Measurements from ENCODE around the gene MAFB.

Gene MAFB

GRCh38 chr20:40717343-40717865, 28.4 kb upstream of the MAFB start:
- Mint-ChIP-seq H3K4me3 (no peak overlapping the region), H3K27ac (no peak overlapping the region), H3K9me3 (no peaks in the 10 kb centered on the region), H3K27me3 (ENCODE audit: low read depth, poor library complexity) (peaks cover 26% of the 10 kb centered on the region), H3K36me3 (ENCODE audit: low read depth) (no peaks in the 10 kb centered on the region), H3K4me1 (peaks cover 37% of the 10 kb centered on the region)
- TF ChIP-seq, protein P1, sequence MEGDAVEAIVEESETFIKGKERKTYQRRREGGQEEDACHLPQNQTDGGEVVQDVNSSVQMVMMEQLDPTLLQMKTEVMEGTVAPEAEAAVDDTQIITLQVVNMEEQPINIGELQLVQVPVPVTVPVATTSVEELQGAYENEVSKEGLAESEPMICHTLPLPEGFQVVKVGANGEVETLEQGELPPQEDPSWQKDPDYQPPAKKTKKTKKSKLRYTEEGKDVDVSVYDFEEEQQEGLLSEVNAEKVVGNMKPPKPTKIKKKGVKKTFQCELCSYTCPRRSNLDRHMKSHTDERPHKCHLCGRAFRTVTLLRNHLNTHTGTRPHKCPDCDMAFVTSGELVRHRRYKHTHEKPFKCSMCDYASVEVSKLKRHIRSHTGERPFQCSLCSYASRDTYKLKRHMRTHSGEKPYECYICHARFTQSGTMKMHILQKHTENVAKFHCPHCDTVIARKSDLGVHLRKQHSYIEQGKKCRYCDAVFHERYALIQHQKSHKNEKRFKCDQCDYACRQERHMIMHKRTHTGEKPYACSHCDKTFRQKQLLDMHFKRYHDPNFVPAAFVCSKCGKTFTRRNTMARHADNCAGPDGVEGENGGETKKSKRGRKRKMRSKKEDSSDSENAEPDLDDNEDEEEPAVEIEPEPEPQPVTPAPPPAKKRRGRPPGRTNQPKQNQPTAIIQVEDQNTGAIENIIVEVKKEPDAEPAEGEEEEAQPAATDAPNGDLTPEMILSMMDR (IDR thresholded peaks at IDR 0.05), result no peak
- no peak for DNase-seq

DNA sequence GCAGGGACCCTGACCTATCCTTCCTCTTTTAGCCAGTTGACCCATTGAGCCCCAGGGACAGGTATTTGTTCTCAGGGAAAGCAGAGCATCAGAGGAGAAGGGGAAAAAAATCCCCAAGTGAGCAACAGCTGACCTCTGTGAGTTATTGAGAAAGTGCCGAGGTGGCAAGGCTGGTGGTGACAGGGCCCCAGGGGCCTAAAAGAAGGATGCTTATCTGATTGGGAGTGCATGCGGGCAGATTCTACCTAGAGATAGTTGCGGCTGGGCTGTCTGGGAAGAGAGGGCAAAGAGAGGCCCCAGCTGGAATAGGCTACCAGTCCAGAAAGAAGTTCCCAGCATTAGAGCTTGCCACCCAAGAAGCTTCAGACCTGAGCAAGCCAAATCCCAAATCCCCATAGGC, 26.5 kb upstream of the MAFB start:
- no peak for DNase-seq
- peaks cover 26% of the 10 kb centered on the region for H3K27me3 Mint-ChIP-seq (ENCODE audit: low read depth, poor library complexity)

DNA sequence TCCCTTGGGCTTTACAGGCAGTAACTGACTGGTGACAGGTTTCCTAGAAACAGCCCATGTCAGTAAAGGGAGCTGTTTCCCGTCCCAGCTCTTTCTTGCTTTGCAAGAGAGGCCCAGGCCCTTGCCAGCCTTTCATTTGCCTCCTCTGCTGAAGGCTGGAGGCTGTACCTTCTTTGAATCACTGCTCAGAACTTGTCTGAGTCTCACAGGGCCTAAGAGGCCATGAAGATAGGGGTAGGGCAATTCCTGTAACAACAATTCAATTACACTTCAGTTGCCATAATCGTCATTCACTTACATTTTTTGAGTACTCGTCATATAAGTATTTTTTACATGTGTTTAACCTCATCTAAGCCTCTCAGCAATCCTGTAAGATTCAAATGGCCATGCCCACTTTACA, 25.9 kb upstream of the MAFB start:
- peaks cover 55% of the 10 kb centered on the region for H3K4me1 Mint-ChIP-seq

More for the DNA sequence above, 26.5 kb upstream of the MAFB start:
- TF ChIP-seq, protein P1 (IDR thresholded peaks at IDR 0.05), result no peak
- Mint-ChIP-seq H3K9me3 (no peaks in the 10 kb centered on the region), H3K4me1 (peaks cover 54% of the 10 kb centered on the region), H3K27ac (no peak overlapping the region), H3K4me3 (no peak overlapping the region), H3K36me3 (ENCODE audit: low read depth) (no peaks in the 10 kb centered on the region)

GRCh38 chr20:40714109-40714508, 25.1 kb upstream of the MAFB start:
- Mint-ChIP-seq H3K4me1 (peaks cover 55% of the 10 kb centered on the region), H3K9me3 (no peaks in the 10 kb centered on the region), H3K27me3 (ENCODE audit: low read depth, poor library complexity) (peaks cover 23% of the 10 kb centered on the region), H3K4me3 (no peak overlapping the region), H3K36me3 (ENCODE audit: low read depth) (no peaks in the 10 kb centered on the region), H3K27ac (no peak overlapping the region)
- TF ChIP-seq, protein P1 (IDR thresholded peaks at IDR 0.05), result no peak
- DNase-seq, result no peak

More for the DNA sequence above, 25.9 kb upstream of the MAFB start:
- TF ChIP-seq, protein P1 (IDR thresholded peaks at IDR 0.05), result no peak
- Mint-ChIP-seq H3K4me3 (no peak overlapping the region), H3K36me3 (ENCODE audit: low read depth) (no peaks in the 10 kb centered on the region), H3K27me3 (ENCODE audit: low read depth, poor library complexity) (peaks cover 26% of the 10 kb centered on the region), H3K27ac (no peak overlapping the region), H3K9me3 (no peaks in the 10 kb centered on the region)
- DNase-seq, result no peak

DNA sequence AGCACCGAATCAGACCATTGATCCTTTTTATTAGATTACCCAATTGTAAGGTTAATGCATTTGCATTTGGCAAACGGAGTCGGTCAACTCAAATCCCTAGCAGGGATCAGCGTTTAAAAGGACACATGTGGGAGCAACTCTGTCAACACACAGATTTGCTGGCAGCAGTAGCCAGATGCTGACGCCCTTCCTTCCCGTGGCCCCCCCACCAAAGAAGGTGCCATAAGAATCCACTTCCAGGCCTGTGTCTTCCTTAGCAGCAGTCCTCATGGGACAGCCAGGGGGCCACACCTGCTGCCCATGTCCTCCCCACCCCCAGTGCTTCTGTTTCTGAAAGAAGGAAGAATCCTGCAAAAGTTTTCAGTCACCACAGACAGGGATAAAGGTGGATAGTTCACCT, 24.5 kb upstream of the MAFB start:
- Mint-ChIP-seq H3K4me1 (peaks cover 51% of the 10 kb centered on the region), H3K27ac (no peak overlapping the region), H3K9me3 (no peaks in the 10 kb centered on the region), H3K4me3 (no peak overlapping the region), H3K27me3 (ENCODE audit: low read depth, poor library complexity) (peaks cover 25% of the 10 kb centered on the region), H3K36me3 (ENCODE audit: low read depth) (no peaks in the 10 kb centered on the region)
- DNase-seq, result no peak
- TF ChIP-seq, protein P1 (IDR thresholded peaks at IDR 0.05), result no peak

- TF ChIP-seq, protein P1 (IDR thresholded peaks at IDR 0.05), result no peak
- Mint-ChIP-seq H3K27me3 (ENCODE audit: low read depth, poor library complexity) (peaks cover 15% of the 10 kb centered on the region), H3K9me3 (no peaks in the 10 kb centered on the region), H3K36me3 (ENCODE audit: low read depth) (no peaks in the 10 kb centered on the region), H3K4me1 (peaks cover 49% of the 10 kb centered on the region), H3K4me3 (no peak overlapping the region), H3K27ac (no peak overlapping the region)
- no peak for DNase-seq
These were observed 22.0 kb upstream of the MAFB start for GRCh38 chr20:40711079-40711478.
